HepG2 (cell line): Measurements from ENCODE around the gene GBE1. TPM values are rescaled to one million over a fixed set of nuclear protein-coding genes. Genes with fewer than 3 reads are reported as not detected.

Experiments used
- ATAC-seq: fragments of 200-7000 bp; cut with Tn5 transposase; 3 replicates; pipeline ENCODE4 v1.9.1; 2020; ENCODE audit warnings: mild to moderate bottlenecking, moderate library complexity
- BruUV-seq: library from RNA; stranded (reverse); fragments of 400-500 nt; replicated peaks from 2 replicates; lab custom pipeline; 2021; lab: Mats Ljungman, UMichigan
- CTCF ChIA-PET: fragments of 300-600 bp; formaldehyde crosslinking; extraction: SDS; loops from one replicate; lab custom pipeline; 2021; ENCODE audit warnings: low total read pairs, inconsistent platforms, low intra/inter-chr PET ratio; lab: Yijun Ruan, JAX
- POLR2A ChIA-PET: fragments of 350-600 bp; sonication (Branson Sonifier 250); formaldehyde crosslinking; loops from one replicate; lab custom pipeline; 2020; ENCODE audit warnings: antibody characterized with exemption, inconsistent platforms; lab: Yijun Ruan, JAX
- DNase-seq: peaks from one replicate; pipeline ENCODE4 v3.0.0-alpha.2; 2015; ENCODE audit warnings: low spot score
- FAIRE-seq: peaks from 3 replicates; lab custom pipeline; 2011; peaks lifted over from hg19 to GRCh38; lab: Jason Lieb, UNC
- H2AFZ ChIP-seq: one replicate; pipeline ENCODE4 v1.6.1; 2011; ENCODE audit warnings: low read length, inconsistent platforms
- H3K27ac ChIP-seq: fragments of 300-600 bp; 3 replicates; pipeline ENCODE4 v1.8.0; 2011; ENCODE audit warnings: mixed run types, mild to moderate bottlenecking, mixed read lengths, low read length, inconsistent platforms; ENCODE audit not compliant: insufficient read depth; ENCODE audit errors: extremely low read length
- H3K27me3 ChIP-seq, 2 experiments: fragments of 200-600 bp in 1 of 2; 2 replicates in 1 of 2; 3 replicates in 1 of 2; pipeline versions ENCODE4 v1.6.0 to v1.8.0; 2011; ENCODE audit warnings: low read length in 2 of 2, mild to moderate bottlenecking in 2 of 2, moderate library complexity in 2 of 2, inconsistent platforms in 1 of 2; ENCODE audit not compliant: insufficient read depth in 2 of 2, control insufficient read depth in 1 of 2
- H3K36me3 ChIP-seq, 2 experiments: fragments of 200-600 bp in 1 of 2; replicated peaks in 1 of 2; 2 replicates in 1 of 2; 3 replicates in 1 of 2; pipeline versions ENCODE4 v1.5.1 to v1.8.0; 2011; ENCODE audit warnings: low read length in 2 of 2, inconsistent platforms in 1 of 2; ENCODE audit not compliant: insufficient read depth in 2 of 2, control insufficient read depth in 1 of 2
- H3K4me1 ChIP-seq: 2 replicates; pipeline ENCODE4 v1.5.1; 2012; ENCODE audit warnings: low read length, inconsistent platforms; ENCODE audit not compliant: insufficient read depth
- H3K4me2 ChIP-seq: 2 replicates; pipeline ENCODE4 v1.6.0; 2011; ENCODE audit warnings: low read depth, low read length, inconsistent platforms
- H3K4me3 ChIP-seq, 3 experiments: fragments of 200-600 bp in 1 of 3; sonication (generic), shearing (Covaris generic) in 1 of 3; replicated peaks in 1 of 3; 2 replicates each; pipeline ENCODE4 v1.5.1; 2011 to 2016; ENCODE audit warnings: low read length in 3 of 3, inconsistent platforms in 2 of 3, low read depth in 2 of 3, mild to moderate bottlenecking in 2 of 3, control low read depth in 1 of 3, mixed read lengths in 1 of 3; ENCODE audit not compliant: insufficient read depth in 1 of 3
- H3K79me2 ChIP-seq: one replicate; pipeline ENCODE4 v1.6.1; 2011; ENCODE audit warnings: low read length, inconsistent platforms; ENCODE audit not compliant: insufficient read depth
- H3K9ac ChIP-seq: 2 replicates; pipeline ENCODE4 v1.6.0; 2011; ENCODE audit warnings: mild to moderate bottlenecking, low read depth, low read length, inconsistent platforms; ENCODE audit not compliant: insufficient read depth
- H3K9me3 ChIP-seq: 2 replicates; pipeline ENCODE4 v1.5.1; 2012; ENCODE audit warnings: mild to moderate bottlenecking, low read length
- H4K20me1 ChIP-seq: 2 replicates; pipeline ENCODE4 v1.6.0; 2011; ENCODE audit warnings: inconsistent platforms, mild to moderate bottlenecking, low read length, moderate library complexity; ENCODE audit not compliant: insufficient read depth
- ARID4A ChIP-seq: sonication (generic); formaldehyde crosslinking; IDR thresholded peaks from 2 replicates; pipeline ENCODE4 v1.5.0; 2020; ENCODE audit warnings: mild to moderate bottlenecking, missing genetic modification reagents, borderline replicate concordance
- EEA1 ChIP-seq: sonication (generic); formaldehyde crosslinking; IDR thresholded peaks from 2 replicates; pipeline ENCODE4 v1.5.1; 2020; ENCODE audit warnings: mild to moderate bottlenecking, missing genetic modification reagents, borderline replicate concordance
- HNF1A ChIP-seq, 2 experiments: sonication (generic) in 1 of 2; formaldehyde crosslinking in 1 of 2; IDR thresholded peaks; 2 replicates each; pipeline versions ENCODE4 v1.4.0 to v1.6.1; 2016 to 2020; ENCODE audit warnings: borderline replicate concordance in 1 of 2, low read depth in 1 of 2, mild to moderate bottlenecking in 1 of 2, missing genetic modification reagents in 1 of 2
- HNF4G ChIP-seq, 2 experiments: sonication (generic) in 1 of 2; formaldehyde crosslinking in 1 of 2; IDR thresholded peaks; 2 replicates each; pipeline versions ENCODE4 v1.4.0 to v1.6.1; 2011 to 2020; ENCODE audit warnings: borderline replicate concordance in 2 of 2, low read depth in 2 of 2, mild to moderate bottlenecking in 2 of 2, low read length in 1 of 2, missing genetic modification reagents in 1 of 2, moderate library complexity in 1 of 2
- NFIC ChIP-seq: IDR thresholded peaks from 2 replicates; pipeline ENCODE4 v1.6.1; 2012; ENCODE audit warnings: mild to moderate bottlenecking, low read length, inconsistent platforms
- ZFY ChIP-seq: sonication (generic); formaldehyde crosslinking; IDR thresholded peaks from 2 replicates; pipeline ENCODE4 v1.4.0; 2020; ENCODE audit warnings: missing genetic modification reagents
- ZMAT3 ChIP-seq: sonication (generic); formaldehyde crosslinking; conservative IDR thresholded peaks from 2 replicates; pipeline ENCODE4 v1.7.0; 2021; ENCODE audit warnings: missing genetic modification reagents
- ZNF296 ChIP-seq: sonication (generic); formaldehyde crosslinking; conservative IDR thresholded peaks from 2 replicates; pipeline ENCODE4 v1.5.0; 2020; ENCODE audit warnings: mild to moderate bottlenecking, missing genetic modification reagents
- ZNF333 ChIP-seq: sonication (generic); formaldehyde crosslinking; IDR thresholded peaks from 2 replicates; pipeline ENCODE4 v1.4.0; 2020; ENCODE audit warnings: mild to moderate bottlenecking, missing genetic modification reagents, borderline replicate concordance
- ZNF496 ChIP-seq: sonication (generic); formaldehyde crosslinking; IDR thresholded peaks from 2 replicates; pipeline ENCODE4 v1.8.1; 2023; ENCODE audit warnings: mild to moderate bottlenecking, moderate library complexity, missing genetic modification reagents; ENCODE audit not compliant: insufficient replicate concordance
- ZNF660 ChIP-seq: sonication (generic); formaldehyde crosslinking; IDR thresholded peaks from 2 replicates; pipeline ENCODE4 v1.5.1; 2020; ENCODE audit warnings: mild to moderate bottlenecking, low read depth, missing genetic modification reagents, borderline replicate concordance
- WGBS: methylation state at CpG from one replicate; pipeline ENCODE4 v1.1.6; 2017; ENCODE audit warnings: low lambda C conversion rate; 5-methylcytosine and 5-hydroxymethylcytosine counted together
- in situ Hi-C: cut with HindIII; loops from 2 replicates; pipeline ENCODE4 v1.10.0; 2017; ENCODE audit warnings: low pct_unique_long_range_greater_than_20kb; ENCODE audit not compliant: extremely low pct_ligation_motif_present
- intact Hi-C: fragments of 100-400 bp; cut with micrococcal nuclease; formaldehyde crosslinking; loops from one replicate; pipeline ENCODE4 v1.10.0; 2022; ENCODE audit not compliant: unreplicated experiment
- polyA plus RNA-seq, 8 experiments: library from polyadenylated mRNA; depleted of rRNA in 3 of 8; stranded (reverse) in 7 of 8; unstranded in 1 of 8; fragments of >200 nt; fragmentation: Illumina TruSeq in 4 of 8; extraction: Trizol in 4 of 8; gene quantifications; 2 replicates each; pipeline versions ENCODE4 v1.2.1 to v1.2.3, GENCODE V29; 2011 to 2016; ENCODE audit warnings: low read depth in 4 of 8, missing spikeins in 1 of 8, mixed read lengths in 1 of 8; ENCODE audit not compliant: insufficient read depth in 1 of 8
- total RNA-seq, 5 experiments: library from RNA; depleted of rRNA; stranded (reverse); fragments of >200 nt; fragmentation: Illumina TruSeq; extraction: Trizol; gene quantifications; 2 replicates each; pipeline ENCODE4 v1.2.3, GENCODE V29; 2016; ENCODE audit warnings: low read depth in 1 of 5

The GBE1 gene
- total and polyA plus RNA-seq, 2 of the 13 experiments (the other 11 are each of a cell fraction or from before 2014, with no cell fraction given), result 22.9 to 36.1 TPM

- no peak for ATAC-seq
- intact Hi-C loops, result loop anchor here (5.0 kb wide), 3 partner anchors 45 to 90 kb away; no protein-coding TSS in a partner anchor
- peaks cover 35% of the 10 kb centered on the region for H3K79me2 ChIP-seq
- H3K9me3 ChIP-seq, result no peaks in the 10 kb centered on the region
- WGBS, result 25% methylated on average over 6 of the region's 6 CpGs
- ChIA-PET CTCF (no interaction called here), POLR2A (interaction anchor here (0.6 to 1.4 kb wide), 4 partner anchors 9 to 461 kb away, joined by 3 to 6 read pairs (median 5); no protein-coding TSS in a partner anchor)
- H3K4me2 ChIP-seq, result peak overlapping the region; percentile 80
- peak overlapping the region; percentile 77 to 83 (median 79) for H3K4me3 ChIP-seq
- no peaks in the 10 kb centered on the region for H3K27me3 ChIP-seq
- H4K20me1 ChIP-seq, result no peaks in the 10 kb centered on the region
- no TSS peak for BruUV-seq
- peak overlapping the region; percentile 97 for H3K27ac ChIP-seq
- no peak for DNase-seq
- peak overlapping the region; percentile 88 for H3K9ac ChIP-seq
- in situ Hi-C loops, result no loop called here
- no peak overlapping the region for H2AFZ ChIP-seq
- FAIRE-seq, result peak; percentile 50
- H3K36me3 ChIP-seq, result no peaks in the 10 kb centered on the region; a peak in 1 of 5 replicates
- peaks cover 65% of the 10 kb centered on the region for H3K4me1 ChIP-seq
- TF ChIP-seq ZNF660 (0 out of 2 replicates have a peak, but pooled peaks have one; percentile 0), NFIC (0 out of 2 replicates have a peak, but pooled peaks have one; percentile 10), HNF1A (IDR thresholded peaks at IDR 0.05; ENCODE audit: low read depth) (0 out of 2 replicates have a peak, but pooled peaks have one; percentile 17), HNF1A (CRISPR knock-in tag; IDR thresholded peaks at IDR 0.05; ENCODE audit: borderline replicate concordance) (no peak), ARID4A (CRISPR knock-in tag) (no peak), EEA1 (CRISPR knock-in tag) (no peak), ZFY (CRISPR knock-in tag) (no peak), ZNF296 (CRISPR knock-in tag) (no peak), HNF4G (IDR thresholded peaks at IDR 0.05; ENCODE audit: borderline replicate concordance, low read depth, low read length) (no peak), HNF4G (CRISPR knock-in tag; IDR thresholded peaks at IDR 0.05; ENCODE audit: borderline replicate concordance, low read depth) (no peak), ZNF496 (CRISPR knock-in tag) (no peak), ZMAT3 (CRISPR knock-in tag) (no peak), ZNF333 (CRISPR knock-in tag) (no peak)
These were observed 597 bp upstream of the GBE1 start for GRCh38 chr3:81761904-81762580.
